Vagina (tissue), 2 donors: ENCODE measurements around the gene GNB1L. TPM values are rescaled to one million over a fixed set of nuclear protein-coding genes. Genes with fewer than 3 reads are reported as not detected.

Experiments used
- DNase-seq, 2 donors: peaks; one replicate each; pipeline ENCODE4 v3.0.0-alpha.2; 2017; ENCODE audit errors: extremely low spot score in 2 of 2
- H3K27ac ChIP-seq: fragments of 200-600 bp; sonication (generic); one replicate; pipeline ENCODE4 v1.5.1; 2019
- H3K27me3 ChIP-seq: fragments of 200-600 bp; sonication (generic); one replicate; pipeline ENCODE4 v1.5.1; 2019
- H3K36me3 ChIP-seq, 2 donors: fragments of 200-600 bp; sonication (generic); one replicate each; pipeline ENCODE4 v1.5.1; 2017 to 2019
- H3K4me1 ChIP-seq: fragments of 200-600 bp; sonication (generic); one replicate; pipeline ENCODE4 v1.5.1; 2019
- H3K4me3 ChIP-seq, 2 donors: fragments of 200-600 bp; sonication (generic); 1 replicate in 1 of 2; 2 replicates in 1 of 2; pipeline ENCODE4 v1.5.1; 2016 to 2019
- H3K9me3 ChIP-seq: fragments of 200-600 bp; sonication (generic); one replicate; pipeline ENCODE4 v1.5.1; 2019
- POLR2A ChIP-seq, 2 donors: fragments of 450-650 bp; IDR thresholded peaks; one replicate each; pipeline ENCODE4 v1.6.1; 2017; ENCODE audit warnings: antibody characterized with exemption in 2 of 2, mild to moderate bottlenecking in 2 of 2, moderate library complexity in 2 of 2
- POLR2AphosphoS5 ChIP-seq, 2 donors: sonication (generic); formaldehyde crosslinking; IDR thresholded peaks; one replicate each; pipeline ENCODE4 v1.9.0; 2017; ENCODE audit warnings: antibody characterized with exemption in 2 of 2, mild to moderate bottlenecking in 2 of 2, low read depth in 1 of 2; ENCODE audit not compliant: insufficient read depth in 1 of 2
- intact Hi-C: fragments of 100-400 bp; cut with DNase I; formaldehyde crosslinking; loops from one replicate; pipeline ENCODE4 v1.15.1; 2023
- total RNA-seq: library from RNA; depleted of rRNA; stranded (reverse); fragments of >200 nt; gene quantifications from one replicate; pipeline ENCODE4 v1.2.3, GENCODE V29; 2016
- TF ChIP-seq, protein P1 (sequence below), 3 experiments: fragments of 450-650 bp in 2 of 3; fragments of 200-600 bp in 1 of 3; sonication (generic) in 1 of 3; IDR thresholded peaks; one replicate each; pipeline ENCODE4 v1.5.1; 2017 to 2019; ENCODE audit warnings: antibody characterized with exemption in 3 of 3, mild to moderate bottlenecking in 2 of 3, moderate library complexity in 2 of 3

Gene GNB1L
- total RNA-seq, 1 donor from 2014 or later, result 14.0 TPM

DNA sequence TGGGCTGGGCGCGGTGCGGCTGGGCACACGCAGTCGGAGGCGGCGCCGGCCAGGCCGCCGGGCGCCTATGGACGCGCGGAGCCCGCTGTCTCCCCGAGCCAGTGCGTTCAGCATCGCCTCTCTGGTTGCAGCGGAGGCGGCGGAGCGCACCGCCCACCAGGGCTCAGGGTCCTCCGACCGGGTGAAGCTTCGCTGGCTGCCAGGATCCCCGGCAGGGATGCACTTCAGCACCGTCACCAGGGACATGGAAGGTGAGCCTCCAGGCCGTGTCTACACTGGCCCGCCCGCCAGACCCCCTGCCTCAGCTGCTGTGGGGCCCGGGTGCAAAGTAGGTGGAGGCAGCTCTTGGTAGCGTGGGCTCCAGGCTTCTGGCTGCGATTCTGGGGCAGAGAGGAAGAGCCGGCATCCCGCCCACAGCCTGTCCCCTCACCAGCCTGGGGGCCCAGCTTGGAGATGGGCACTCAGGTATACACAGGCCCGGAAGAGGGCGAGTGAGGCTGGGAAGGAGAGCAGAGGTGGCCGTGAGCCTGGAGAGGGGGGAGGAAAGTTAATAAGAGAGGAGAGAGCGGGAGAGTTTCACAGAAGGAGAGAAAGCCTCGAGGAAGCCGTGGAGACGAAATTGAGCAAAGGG is 95.1 kb downstream of the GNB1L start:
- Histone ChIP-seq H3K27me3 (peaks cover 13% of the 10 kb centered on the region), H3K9me3 (no peaks in the 10 kb centered on the region), H3K36me3 (no peaks in the 10 kb centered on the region), H3K4me3 (peak overlapping the region; percentile 26 to 31), H3K4me1 (peaks cover 44% of the 10 kb centered on the region), H3K27ac (no peak overlapping the region)
- no peak for TF ChIP-seq POLR2A (IDR thresholded peaks at IDR 0.05)
- TF ChIP-seq, protein P1, sequence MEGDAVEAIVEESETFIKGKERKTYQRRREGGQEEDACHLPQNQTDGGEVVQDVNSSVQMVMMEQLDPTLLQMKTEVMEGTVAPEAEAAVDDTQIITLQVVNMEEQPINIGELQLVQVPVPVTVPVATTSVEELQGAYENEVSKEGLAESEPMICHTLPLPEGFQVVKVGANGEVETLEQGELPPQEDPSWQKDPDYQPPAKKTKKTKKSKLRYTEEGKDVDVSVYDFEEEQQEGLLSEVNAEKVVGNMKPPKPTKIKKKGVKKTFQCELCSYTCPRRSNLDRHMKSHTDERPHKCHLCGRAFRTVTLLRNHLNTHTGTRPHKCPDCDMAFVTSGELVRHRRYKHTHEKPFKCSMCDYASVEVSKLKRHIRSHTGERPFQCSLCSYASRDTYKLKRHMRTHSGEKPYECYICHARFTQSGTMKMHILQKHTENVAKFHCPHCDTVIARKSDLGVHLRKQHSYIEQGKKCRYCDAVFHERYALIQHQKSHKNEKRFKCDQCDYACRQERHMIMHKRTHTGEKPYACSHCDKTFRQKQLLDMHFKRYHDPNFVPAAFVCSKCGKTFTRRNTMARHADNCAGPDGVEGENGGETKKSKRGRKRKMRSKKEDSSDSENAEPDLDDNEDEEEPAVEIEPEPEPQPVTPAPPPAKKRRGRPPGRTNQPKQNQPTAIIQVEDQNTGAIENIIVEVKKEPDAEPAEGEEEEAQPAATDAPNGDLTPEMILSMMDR (IDR thresholded peaks at IDR 0.05), result no peak
- no peak for TF ChIP-seq POLR2AphosphoS5 (IDR thresholded peaks at IDR 0.05; ENCODE audit: insufficient read depth in 1 of 2, low read depth in 1 of 2)
- intact Hi-C loops, result no loop called here
- DNase-seq, result no peak

DNA sequence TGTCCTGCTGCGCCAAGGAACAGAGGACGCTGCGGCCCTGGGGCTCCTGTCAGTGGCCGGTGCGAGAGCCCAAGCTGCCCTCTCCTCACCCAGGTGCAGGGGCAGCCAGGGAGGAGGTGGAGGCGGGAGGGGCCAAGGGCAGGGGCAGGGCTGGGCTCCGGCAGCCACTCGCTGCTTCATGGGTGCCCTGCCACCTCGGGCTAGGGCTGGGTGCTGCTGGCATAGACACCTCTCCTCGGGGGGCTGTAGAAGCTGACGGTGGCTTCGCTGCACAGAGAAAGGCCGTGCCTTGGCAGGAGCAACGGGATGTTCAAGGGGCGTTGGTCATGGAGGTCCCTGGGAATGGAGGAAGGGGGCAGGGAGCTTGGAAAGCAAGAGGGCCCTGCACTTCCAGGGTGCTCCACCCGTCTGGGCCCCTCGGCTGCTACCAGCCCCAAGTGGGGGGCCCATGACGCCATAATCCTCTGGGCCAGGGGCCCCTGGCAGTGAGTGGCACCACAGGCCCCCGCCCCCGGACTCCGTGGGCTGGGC is 95.7 kb downstream of the GNB1L start:
- DNase-seq, result no peak
- Histone ChIP-seq H3K27ac (no peak overlapping the region), H3K4me1 (peaks cover 44% of the 10 kb centered on the region), H3K36me3 (no peaks in the 10 kb centered on the region), H3K9me3 (no peaks in the 10 kb centered on the region), H3K4me3 (peak overlapping the region; percentile 26 to 31), H3K27me3 (peaks cover 13% of the 10 kb centered on the region)
- intact Hi-C loops, result no loop called here
- TF ChIP-seq POLR2AphosphoS5 (IDR thresholded peaks at IDR 0.05; ENCODE audit: insufficient read depth in 1 of 2, low read depth in 1 of 2) (no peak), POLR2A (IDR thresholded peaks at IDR 0.05) (no peak)
- TF ChIP-seq, protein P1 (IDR thresholded peaks at IDR 0.05), result no peak

DNA sequence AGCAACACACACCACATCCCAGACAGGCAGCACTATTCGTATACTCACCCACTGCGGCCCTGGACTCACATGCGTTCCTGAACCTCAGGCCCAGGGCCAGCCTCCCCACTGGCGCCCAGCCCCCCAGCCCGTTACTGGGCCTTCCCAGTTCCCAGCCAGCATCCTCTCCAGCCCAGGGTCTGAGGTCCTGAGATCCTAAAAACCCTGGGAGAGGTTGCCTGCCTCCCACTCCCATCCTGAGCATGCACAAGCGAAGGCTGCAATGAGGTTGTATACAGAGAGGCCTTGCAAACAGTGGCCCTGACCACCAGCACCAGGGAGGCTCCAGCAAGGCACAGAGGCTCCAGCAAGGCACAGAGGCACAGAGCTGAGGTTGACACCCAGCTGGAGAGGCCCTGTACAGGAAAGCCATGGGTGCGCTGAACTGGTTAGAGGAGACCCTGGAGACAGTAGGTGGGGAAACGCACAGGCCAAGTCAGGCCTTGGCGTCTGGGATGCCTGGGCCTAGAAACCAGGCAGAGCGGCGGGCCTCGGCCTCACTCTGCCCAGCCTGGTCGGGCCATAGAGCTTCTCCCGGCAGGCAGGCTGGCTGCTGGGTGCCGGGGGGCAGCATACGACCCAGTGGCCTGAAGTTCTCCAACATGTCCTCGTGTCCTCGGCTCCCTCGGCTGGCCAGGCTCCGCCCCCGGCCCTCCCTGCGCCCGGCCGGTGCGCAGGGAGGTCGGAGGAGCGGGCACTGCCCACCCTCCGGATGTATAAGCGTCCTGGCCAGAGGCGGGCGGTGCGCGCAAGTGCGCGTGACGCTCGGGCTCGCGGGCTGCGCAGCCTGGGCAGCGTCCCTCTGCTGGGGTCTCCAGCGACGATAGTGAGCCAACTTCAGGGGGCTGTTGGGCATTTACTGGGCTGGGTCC is 96.4 kb downstream of the GNB1L start:
- no peak overlapping the region for H3K27ac ChIP-seq
- no peak overlapping the region for H3K4me3 ChIP-seq
- H3K4me1 ChIP-seq, result peaks cover 44% of the 10 kb centered on the region
- H3K9me3 ChIP-seq, result no peaks in the 10 kb centered on the region
- intact Hi-C loops, result no loop called here
- peaks cover 13% of the 10 kb centered on the region for H3K27me3 ChIP-seq
- TF ChIP-seq, protein P1 (IDR thresholded peaks at IDR 0.05), result no peak
- TF ChIP-seq POLR2A (IDR thresholded peaks at IDR 0.05), result no peak
- TF ChIP-seq POLR2AphosphoS5 (IDR thresholded peaks at IDR 0.05; ENCODE audit: insufficient read depth in 1 of 2, low read depth in 1 of 2), result no peak
- no peak for DNase-seq
- H3K36me3 ChIP-seq, result no peaks in the 10 kb centered on the region

DNA sequence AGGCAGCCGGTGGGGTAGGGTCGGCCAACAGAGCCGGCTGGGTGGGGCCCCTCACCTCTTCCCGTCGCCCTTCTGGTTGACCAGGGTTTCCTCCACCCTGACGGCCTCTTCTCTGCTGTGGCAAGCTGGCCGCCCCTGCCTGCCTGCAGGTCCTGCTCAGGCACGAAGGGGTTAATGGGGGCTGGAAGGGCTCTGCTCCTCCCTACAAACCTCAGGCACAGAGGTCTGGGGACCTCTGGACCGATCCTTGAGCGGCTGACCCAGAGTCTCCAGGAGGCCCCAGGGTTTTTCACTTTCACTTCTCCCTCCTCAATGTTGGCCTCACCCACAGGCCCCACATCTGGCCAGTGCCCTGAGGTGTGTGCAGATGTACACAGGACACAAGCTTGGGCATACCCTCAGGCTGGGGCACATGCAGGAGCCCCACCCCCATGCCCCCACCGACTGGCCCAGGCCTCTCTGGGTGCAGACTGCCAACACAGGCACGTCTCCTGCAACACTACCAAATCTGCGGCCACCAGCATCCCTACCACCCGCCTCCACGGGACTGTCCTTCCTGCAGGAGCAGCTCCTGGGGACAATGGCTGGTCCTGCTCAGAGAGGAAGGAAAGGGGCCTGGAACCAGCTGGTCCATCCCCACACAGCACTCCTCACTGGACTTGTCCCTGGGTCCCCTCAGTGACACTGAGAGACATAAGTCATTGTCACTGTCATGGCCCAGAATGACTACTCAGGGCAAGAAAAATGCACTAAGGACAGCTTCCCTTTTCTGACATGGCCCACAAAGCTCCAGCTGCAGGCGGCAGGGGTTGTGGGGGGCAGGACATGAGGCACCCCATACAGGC is 97.3 kb downstream of the GNB1L start:
- DNase-seq, result no peak
- intact Hi-C loops, result no loop called here
- Histone ChIP-seq H3K4me3 (peak overlapping the region; percentile 22 to 36), H3K4me1 (peaks cover 44% of the 10 kb centered on the region), H3K27ac (no peak overlapping the region), H3K27me3 (peaks cover 13% of the 10 kb centered on the region), H3K9me3 (no peaks in the 10 kb centered on the region), H3K36me3 (no peaks in the 10 kb centered on the region)
- TF ChIP-seq POLR2A (IDR thresholded peaks at IDR 0.05), result no peak
- TF ChIP-seq, protein P1 (IDR thresholded peaks at IDR 0.05), result no peak
- TF ChIP-seq POLR2AphosphoS5 (IDR thresholded peaks at IDR 0.05; ENCODE audit: insufficient read depth in 1 of 2, low read depth in 1 of 2), result no peak
